ENCODE data around the gene TOMM20L.

The TOMM20L gene

DNA sequence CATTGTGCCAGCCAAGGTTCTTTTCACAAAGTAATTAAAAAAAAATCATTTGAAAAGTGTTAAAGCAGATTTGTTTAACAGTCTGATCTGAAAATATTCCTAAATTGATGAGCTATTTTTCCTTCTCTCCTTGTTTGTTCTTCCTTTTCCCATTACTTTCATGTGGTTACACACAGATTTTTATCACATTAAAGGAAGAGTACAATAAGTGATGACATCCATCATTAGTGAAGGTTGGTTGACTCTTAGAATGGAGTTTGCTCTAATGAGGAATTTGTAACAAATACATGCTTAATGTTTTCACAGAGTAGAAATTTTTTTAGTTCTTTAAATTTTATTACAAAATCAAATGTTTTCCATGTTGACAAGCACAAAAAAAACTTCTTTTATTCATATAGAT, 18.9 kb upstream of the TOMM20L start:
- DNase-seq (ENCODE audit: insufficient read length, low spot score) (no peak), FAIRE-seq (no peak)
- TF ChIP-seq POU2F2 (IDR thresholded peaks at IDR 0.05; ENCODE audit: low read depth, low read length), result no peak
- no peak for TF ChIP-seq TAF1 (IDR thresholded peaks at IDR 0.05; ENCODE audit: low read depth, low read length)
- TF ChIP-seq POLR2A (IDR thresholded peaks at IDR 0.05; ENCODE audit: low read depth, low read length), result no peak
- no peak for TF ChIP-seq PAX5 (IDR thresholded peaks at IDR 0.05; ENCODE audit: insufficient read depth, low read length, severe bottlenecking)
- no peak for TF ChIP-seq POLR2AphosphoS5 (IDR thresholded peaks at IDR 0.05; ENCODE audit: low read depth, low read length)
- no peak for TF ChIP-seq SPI1 (IDR thresholded peaks at IDR 0.05; ENCODE audit: low read depth, low read length)

DNA sequence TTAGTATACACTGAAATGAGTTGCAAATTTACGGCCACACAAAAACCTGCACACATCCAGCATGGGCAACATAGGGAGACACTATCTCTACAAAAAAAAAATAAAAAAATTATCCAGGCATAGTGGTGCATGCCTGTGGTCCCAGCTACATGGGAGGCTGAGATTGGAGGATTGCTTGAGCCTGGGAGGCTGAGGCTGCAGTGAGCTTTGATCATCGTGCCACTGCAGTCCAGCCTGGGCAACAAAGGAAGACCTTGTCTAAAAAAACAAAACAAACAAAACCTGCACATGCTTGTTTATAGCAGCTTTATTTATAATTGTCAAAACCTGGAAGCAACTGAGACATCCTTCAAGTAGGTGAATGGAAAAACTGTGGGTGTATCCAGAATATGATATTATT, 4.9 kb upstream of the TOMM20L start:
- FAIRE-seq (no peak), DNase-seq (ENCODE audit: insufficient read length, low spot score) (no peak)
- TF ChIP-seq POLR2AphosphoS5 (IDR thresholded peaks at IDR 0.05; ENCODE audit: low read depth, low read length) (no peak), TAF1 (IDR thresholded peaks at IDR 0.05; ENCODE audit: low read depth, low read length) (no peak), POU2F2 (IDR thresholded peaks at IDR 0.05; ENCODE audit: low read depth, low read length) (no peak), SPI1 (IDR thresholded peaks at IDR 0.05; ENCODE audit: low read depth, low read length) (no peak), POLR2A (IDR thresholded peaks at IDR 0.05; ENCODE audit: low read depth, low read length) (no peak), PAX5 (IDR thresholded peaks at IDR 0.05; ENCODE audit: insufficient read depth, low read length, severe bottlenecking) (no peak)

DNA sequence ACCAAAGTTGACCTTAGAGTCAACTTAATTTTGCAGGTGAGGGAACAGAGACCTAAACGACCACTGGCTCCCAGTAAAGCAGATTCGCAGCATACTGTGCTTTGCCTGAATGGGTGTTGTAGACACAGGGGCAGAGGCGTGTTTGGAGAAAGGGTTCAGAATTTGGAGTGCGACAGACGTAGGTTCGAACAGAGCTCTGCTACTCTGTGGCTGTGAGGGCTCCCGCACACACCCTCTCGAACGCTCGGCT, 243 bp upstream of the TOMM20L start:
- FAIRE-seq, result no peak
- DNase-seq (ENCODE audit: insufficient read length, low spot score), result peak; percentile 7
- TF ChIP-seq SPI1 (IDR thresholded peaks at IDR 0.05; ENCODE audit: low read depth, low read length), result no peak
- no peak for TF ChIP-seq POU2F2 (IDR thresholded peaks at IDR 0.05; ENCODE audit: low read depth, low read length)

DNA sequence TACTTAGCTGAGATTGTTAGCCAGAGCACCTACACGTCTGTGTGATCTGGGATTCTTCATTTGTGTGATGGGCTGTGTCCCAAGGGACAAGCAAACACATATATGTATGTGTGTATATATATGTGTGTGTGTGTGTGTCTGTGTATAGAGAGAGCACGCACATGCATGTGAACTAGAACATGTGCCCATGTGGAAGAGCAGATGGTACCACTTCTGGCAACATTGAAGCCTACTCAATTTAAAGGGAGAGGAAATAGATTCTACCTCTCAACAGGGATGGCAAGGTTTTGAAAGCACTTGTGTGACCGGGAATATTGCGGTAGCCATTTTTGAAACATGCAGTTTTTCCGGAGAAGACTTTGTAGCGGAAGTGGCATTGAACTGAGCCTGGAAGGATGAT, 1.4 kb downstream of the TOMM20L start:
- no peak for FAIRE-seq
- TF ChIP-seq PAX5 (IDR thresholded peaks at IDR 0.05; ENCODE audit: insufficient read depth, low read length, severe bottlenecking), result no peak
- TF ChIP-seq POLR2AphosphoS5 (IDR thresholded peaks at IDR 0.05; ENCODE audit: low read depth, low read length), result no peak
- no peak for TF ChIP-seq SPI1 (IDR thresholded peaks at IDR 0.05; ENCODE audit: low read depth, low read length)
- TF ChIP-seq POU2F2 (IDR thresholded peaks at IDR 0.05; ENCODE audit: low read depth, low read length), result no peak
- no peak for TF ChIP-seq TAF1 (IDR thresholded peaks at IDR 0.05; ENCODE audit: low read depth, low read length)
- TF ChIP-seq POLR2A (IDR thresholded peaks at IDR 0.05; ENCODE audit: low read depth, low read length), result no peak
- DNase-seq (ENCODE audit: insufficient read length, low spot score), result no peak

DNA sequence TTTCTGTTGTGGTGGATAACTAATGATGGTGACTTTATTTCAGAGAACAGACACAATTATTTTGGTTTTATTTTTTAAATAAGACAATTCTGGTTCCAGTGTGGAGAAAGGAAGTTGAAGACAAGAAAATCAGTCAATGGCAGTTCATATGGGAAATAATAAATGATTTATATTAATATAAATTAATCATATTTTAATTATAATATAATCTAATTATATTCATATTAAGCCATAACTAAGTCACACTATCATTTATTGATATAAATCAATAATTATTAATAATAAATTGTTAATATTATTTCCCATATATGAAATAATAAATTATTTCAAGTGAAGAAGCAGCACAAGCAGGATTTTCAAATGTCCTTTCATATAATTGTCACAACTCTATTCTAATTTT, 2.8 kb downstream of the TOMM20L start:
- DNase-seq (ENCODE audit: insufficient read length, low spot score) (no peak), FAIRE-seq (no peak)
- no peak for TF ChIP-seq POU2F2 (IDR thresholded peaks at IDR 0.05; ENCODE audit: low read depth, low read length)
- no peak for TF ChIP-seq PAX5 (IDR thresholded peaks at IDR 0.05; ENCODE audit: insufficient read depth, low read length, severe bottlenecking)
- TF ChIP-seq POLR2AphosphoS5 (IDR thresholded peaks at IDR 0.05; ENCODE audit: low read depth, low read length), result no peak
- no peak for TF ChIP-seq TAF1 (IDR thresholded peaks at IDR 0.05; ENCODE audit: low read depth, low read length)
- TF ChIP-seq SPI1 (IDR thresholded peaks at IDR 0.05; ENCODE audit: low read depth, low read length), result no peak
- no peak for TF ChIP-seq POLR2A (IDR thresholded peaks at IDR 0.05; ENCODE audit: low read depth, low read length)

DNA sequence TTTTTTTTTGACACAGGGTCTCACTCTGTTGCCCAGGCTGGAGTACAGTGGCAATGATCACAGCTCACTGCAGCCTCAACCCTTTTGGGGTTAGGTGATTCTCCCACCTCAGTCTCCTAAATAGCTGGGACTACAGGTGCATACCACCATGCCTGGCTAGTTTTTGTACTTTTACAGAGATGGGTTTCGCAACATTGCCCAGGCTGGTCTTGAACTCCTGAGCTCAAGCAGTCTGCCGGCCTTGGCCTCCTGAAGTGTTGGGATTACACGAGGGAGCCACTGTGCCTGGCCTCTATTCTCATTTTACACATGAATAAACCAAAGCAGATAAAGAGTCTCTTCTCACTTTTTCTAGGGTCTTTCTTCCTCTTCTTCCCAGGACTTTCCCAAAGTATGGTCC, 3.2 kb downstream of the TOMM20L start:
- TF ChIP-seq POLR2A (IDR thresholded peaks at IDR 0.05; ENCODE audit: low read depth, low read length) (no peak), TAF1 (IDR thresholded peaks at IDR 0.05; ENCODE audit: low read depth, low read length) (no peak), SPI1 (IDR thresholded peaks at IDR 0.05; ENCODE audit: low read depth, low read length) (no peak), POLR2AphosphoS5 (IDR thresholded peaks at IDR 0.05; ENCODE audit: low read depth, low read length) (no peak), PAX5 (IDR thresholded peaks at IDR 0.05; ENCODE audit: insufficient read depth, low read length, severe bottlenecking) (no peak), POU2F2 (IDR thresholded peaks at IDR 0.05; ENCODE audit: low read depth, low read length) (no peak)
- FAIRE-seq (no peak), DNase-seq (ENCODE audit: insufficient read length, low spot score) (no peak)

DNA sequence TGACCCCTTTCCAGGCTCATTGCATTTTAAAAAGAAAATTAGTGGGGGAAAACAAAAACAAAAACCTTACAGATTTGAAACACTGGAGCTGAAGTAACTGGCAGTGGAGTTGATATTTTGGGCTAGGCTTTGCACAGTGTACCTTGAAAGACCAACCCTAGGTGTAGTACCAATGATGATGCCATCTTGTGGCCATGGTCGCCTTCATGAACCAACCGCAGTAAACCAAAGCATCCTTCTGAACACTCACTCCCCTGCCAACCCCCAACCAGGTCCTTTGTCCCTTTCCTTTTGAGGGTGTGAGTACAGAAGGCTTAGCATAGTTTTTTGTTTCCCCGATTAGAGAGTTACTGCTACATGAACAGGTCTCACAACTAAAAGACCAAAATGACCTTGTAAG, 5.9 kb downstream of the TOMM20L start:
- TF ChIP-seq PAX5 (IDR thresholded peaks at IDR 0.05; ENCODE audit: insufficient read depth, low read length, severe bottlenecking), result no peak
- TF ChIP-seq POLR2AphosphoS5 (IDR thresholded peaks at IDR 0.05; ENCODE audit: low read depth, low read length), result no peak
- TF ChIP-seq POLR2A (IDR thresholded peaks at IDR 0.05; ENCODE audit: low read depth, low read length), result no peak
- TF ChIP-seq POU2F2 (IDR thresholded peaks at IDR 0.05; ENCODE audit: low read depth, low read length), result no peak
- no peak for TF ChIP-seq SPI1 (IDR thresholded peaks at IDR 0.05; ENCODE audit: low read depth, low read length)
- DNase-seq (ENCODE audit: insufficient read length, low spot score) (no peak), FAIRE-seq (no peak)

DNA sequence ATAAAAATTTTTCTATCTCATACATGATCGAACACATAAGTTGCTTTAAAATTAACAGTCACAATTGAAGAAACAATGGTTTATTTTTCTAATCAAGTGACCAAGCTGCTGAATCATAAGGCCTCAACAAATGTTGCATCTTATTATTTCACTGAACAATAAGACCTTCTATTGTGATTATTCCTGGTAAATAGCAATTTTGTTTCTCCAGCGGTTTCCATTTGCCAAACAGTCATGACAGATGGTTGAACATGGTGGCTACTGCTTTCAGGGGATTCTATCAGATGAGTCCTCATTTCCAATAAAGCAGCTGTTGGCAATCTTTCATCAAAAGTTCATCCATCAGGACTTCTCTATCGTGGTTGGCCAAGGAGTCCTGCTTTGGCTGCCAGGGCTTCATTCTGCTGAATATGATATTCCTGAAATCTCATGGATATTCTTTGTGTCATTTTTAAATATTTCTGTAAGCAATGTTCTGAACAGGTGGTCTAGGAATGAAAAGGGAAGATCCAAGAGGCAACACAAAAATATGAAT, 13.0 kb downstream of the TOMM20L start:
- no peak for FAIRE-seq
- no peak for TF ChIP-seq POU2F2 (IDR thresholded peaks at IDR 0.05; ENCODE audit: low read depth, low read length)
- TF ChIP-seq SPI1 (IDR thresholded peaks at IDR 0.05; ENCODE audit: low read depth, low read length), result no peak
- TF ChIP-seq POLR2AphosphoS5 (IDR thresholded peaks at IDR 0.05; ENCODE audit: low read depth, low read length), result no peak
- TF ChIP-seq POLR2A (IDR thresholded peaks at IDR 0.05; ENCODE audit: low read depth, low read length), result no peak
- TF ChIP-seq PAX5 (IDR thresholded peaks at IDR 0.05; ENCODE audit: insufficient read depth, low read length, severe bottlenecking), result no peak
- TF ChIP-seq TAF1 (IDR thresholded peaks at IDR 0.05; ENCODE audit: low read depth, low read length), result no peak
- DNase-seq (ENCODE audit: insufficient read length, low spot score), result no peak

DNA sequence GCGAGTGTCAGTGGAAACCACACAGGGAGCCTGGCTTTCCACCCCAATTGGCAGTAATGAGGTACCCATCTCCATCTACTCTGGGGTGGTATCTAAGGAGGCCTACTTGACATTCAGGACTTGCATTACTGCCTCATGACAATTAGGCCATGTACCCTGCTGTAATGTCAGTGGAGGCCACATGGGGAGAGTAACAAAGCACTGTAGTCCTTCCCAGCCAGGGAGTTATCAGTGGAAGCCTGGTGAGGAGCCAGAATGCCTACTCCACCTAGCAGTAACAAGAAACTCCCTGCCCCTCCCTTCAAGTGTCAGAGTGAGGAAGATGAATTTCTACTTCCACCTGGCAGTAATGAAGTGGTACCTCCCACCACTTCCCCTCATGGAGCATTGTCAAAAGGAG, 19.1 kb downstream of the TOMM20L start:
- DNase-seq (ENCODE audit: insufficient read length, low spot score), result no peak
- TF ChIP-seq POU2F2 (IDR thresholded peaks at IDR 0.05; ENCODE audit: low read depth, low read length) (no peak), PAX5 (IDR thresholded peaks at IDR 0.05; ENCODE audit: insufficient read depth, low read length, severe bottlenecking) (no peak), POLR2A (IDR thresholded peaks at IDR 0.05; ENCODE audit: low read depth, low read length) (no peak), POLR2AphosphoS5 (IDR thresholded peaks at IDR 0.05; ENCODE audit: low read depth, low read length) (no peak), TAF1 (IDR thresholded peaks at IDR 0.05; ENCODE audit: low read depth, low read length) (no peak), SPI1 (IDR thresholded peaks at IDR 0.05; ENCODE audit: low read depth, low read length) (no peak)
- no peak for FAIRE-seq
